ENCODE data around the gene GRIN3A. TPM values are rescaled to one million over a fixed set of nuclear protein-coding genes. Genes with fewer than 3 reads are reported as not detected.

The GRIN3A gene
- total RNA-seq, 2 donors from 2014 or later, result under 0.01 TPM; not detected in 1

- H3K4me1 ChIP-seq, result no peaks in the 10 kb centered on the region
- H3K27me3 ChIP-seq, result no peaks in the 10 kb centered on the region
- H3K9me3 ChIP-seq, result no peaks in the 10 kb centered on the region
- no peaks in the 10 kb centered on the region for H3K36me3 ChIP-seq (replicated peaks in 1 of 2; ENCODE audit: insufficient read depth in 1 of 2, low read depth in 2 of 2)
- DNase-seq, result no peak
- H3K4me3 ChIP-seq, result no peak overlapping the region
- intact Hi-C loops (cut with DNase I), result no loop called here
- no peak for TF ChIP-seq POLR2A (IDR thresholded peaks at IDR 0.05)
- TF ChIP-seq, protein P1, sequence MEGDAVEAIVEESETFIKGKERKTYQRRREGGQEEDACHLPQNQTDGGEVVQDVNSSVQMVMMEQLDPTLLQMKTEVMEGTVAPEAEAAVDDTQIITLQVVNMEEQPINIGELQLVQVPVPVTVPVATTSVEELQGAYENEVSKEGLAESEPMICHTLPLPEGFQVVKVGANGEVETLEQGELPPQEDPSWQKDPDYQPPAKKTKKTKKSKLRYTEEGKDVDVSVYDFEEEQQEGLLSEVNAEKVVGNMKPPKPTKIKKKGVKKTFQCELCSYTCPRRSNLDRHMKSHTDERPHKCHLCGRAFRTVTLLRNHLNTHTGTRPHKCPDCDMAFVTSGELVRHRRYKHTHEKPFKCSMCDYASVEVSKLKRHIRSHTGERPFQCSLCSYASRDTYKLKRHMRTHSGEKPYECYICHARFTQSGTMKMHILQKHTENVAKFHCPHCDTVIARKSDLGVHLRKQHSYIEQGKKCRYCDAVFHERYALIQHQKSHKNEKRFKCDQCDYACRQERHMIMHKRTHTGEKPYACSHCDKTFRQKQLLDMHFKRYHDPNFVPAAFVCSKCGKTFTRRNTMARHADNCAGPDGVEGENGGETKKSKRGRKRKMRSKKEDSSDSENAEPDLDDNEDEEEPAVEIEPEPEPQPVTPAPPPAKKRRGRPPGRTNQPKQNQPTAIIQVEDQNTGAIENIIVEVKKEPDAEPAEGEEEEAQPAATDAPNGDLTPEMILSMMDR (IDR thresholded peaks at IDR 0.05), result no peak
- no peak for ATAC-seq
- H3K27ac ChIP-seq, result no peak overlapping the region
These were observed 70.0 kb downstream of the GRIN3A start for GRCh38 chr9:101668421-101668820.

DNA sequence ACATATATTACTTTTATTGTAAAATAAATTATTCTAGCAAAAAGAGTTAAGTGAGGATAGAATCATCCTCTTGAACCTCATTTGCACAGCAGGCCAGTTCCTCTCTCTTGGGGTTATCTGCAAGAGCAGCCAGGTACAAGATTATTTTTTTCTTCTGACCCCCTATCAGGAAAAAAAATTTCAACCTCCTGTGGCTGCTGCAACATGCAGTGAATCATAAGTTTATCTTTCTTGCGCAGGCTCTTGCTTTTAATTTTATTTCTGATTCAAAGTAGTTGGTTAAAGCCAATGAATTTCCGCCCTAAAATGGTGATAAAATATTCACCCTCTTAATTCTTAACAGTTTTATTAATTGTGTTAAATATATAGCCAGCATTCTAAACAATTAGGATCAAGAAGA lies 74.0 kb downstream of the GRIN3A start:
- H3K4me3 ChIP-seq, result no peak overlapping the region
- WGBS, 2 donors, result 64 to 65% methylated on average over 2 of the region's 2 CpGs
- intact Hi-C loops (cut with DNase I), result no loop called here
- no peaks in the 10 kb centered on the region for H3K9me3 ChIP-seq
- no peaks in the 10 kb centered on the region for H3K27me3 ChIP-seq
- DNase-seq, result no peak
- no peaks in the 10 kb centered on the region for H3K4me1 ChIP-seq
- no peaks in the 10 kb centered on the region for H3K36me3 ChIP-seq (replicated peaks in 1 of 2; ENCODE audit: insufficient read depth in 1 of 2, low read depth in 2 of 2)
- no peak overlapping the region for H3K27ac ChIP-seq
- TF ChIP-seq, protein P1 (IDR thresholded peaks at IDR 0.05), result no peak
- no peak for TF ChIP-seq POLR2A (IDR thresholded peaks at IDR 0.05)
- ATAC-seq, result no peak

- WGBS, 2 donors, result 45 to 47% methylated on average over 2 of the region's 2 CpGs
- H3K4me3 ChIP-seq, result no peak overlapping the region
- DNase-seq (no peak), ATAC-seq (no peak)
- H3K27me3 ChIP-seq, result no peaks in the 10 kb centered on the region
- no peak overlapping the region for H3K27ac ChIP-seq
- intact Hi-C loops (cut with DNase I), result no loop called here
- no peaks in the 10 kb centered on the region for H3K9me3 ChIP-seq
- no peak for TF ChIP-seq POLR2A (IDR thresholded peaks at IDR 0.05)
- TF ChIP-seq, protein P1 (IDR thresholded peaks at IDR 0.05), result no peak
- no peaks in the 10 kb centered on the region for H3K36me3 ChIP-seq (replicated peaks in 1 of 2; ENCODE audit: insufficient read depth in 1 of 2, low read depth in 2 of 2)
- H3K4me1 ChIP-seq, result no peaks in the 10 kb centered on the region
These were observed 85.8 kb downstream of the GRIN3A start for GRCh38 chr9:101652601-101653175.

DNA sequence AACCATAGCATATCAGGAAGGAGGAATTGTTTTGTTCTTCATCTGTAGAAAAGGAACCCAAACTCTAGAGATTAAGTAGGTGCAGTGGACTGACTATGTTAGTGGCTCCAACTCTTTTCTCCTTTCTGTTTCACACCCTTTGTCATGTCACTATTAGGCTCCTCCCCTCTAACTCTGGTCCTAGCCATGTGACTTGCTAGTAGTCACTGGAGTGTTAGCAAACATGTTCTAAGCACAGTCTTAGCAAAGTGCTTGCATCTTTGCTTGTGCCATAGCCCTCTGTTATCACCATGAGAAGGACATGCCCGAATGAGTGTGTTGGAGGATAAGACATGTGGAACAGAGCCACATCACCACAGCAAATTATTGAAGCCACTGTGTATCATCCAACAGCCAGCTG lies 88.3 kb downstream of the GRIN3A start:
- DNase-seq, result no peak
- intact Hi-C loops (cut with DNase I), result no loop called here
- no peaks in the 10 kb centered on the region for H3K36me3 ChIP-seq (replicated peaks in 1 of 2; ENCODE audit: insufficient read depth in 1 of 2, low read depth in 2 of 2)
- TF ChIP-seq, protein P1 (IDR thresholded peaks at IDR 0.05), result no peak
- TF ChIP-seq POLR2A (IDR thresholded peaks at IDR 0.05), result no peak
- no peak for ATAC-seq
- no peaks in the 10 kb centered on the region for H3K27me3 ChIP-seq
- H3K27ac ChIP-seq, result no peak overlapping the region
- no peaks in the 10 kb centered on the region for H3K4me1 ChIP-seq
- H3K4me3 ChIP-seq, result no peak overlapping the region
- 38 to 42% methylated on average over 1 of the region's 1 CpG for WGBS, 2 donors
- H3K9me3 ChIP-seq, result no peaks in the 10 kb centered on the region

DNA sequence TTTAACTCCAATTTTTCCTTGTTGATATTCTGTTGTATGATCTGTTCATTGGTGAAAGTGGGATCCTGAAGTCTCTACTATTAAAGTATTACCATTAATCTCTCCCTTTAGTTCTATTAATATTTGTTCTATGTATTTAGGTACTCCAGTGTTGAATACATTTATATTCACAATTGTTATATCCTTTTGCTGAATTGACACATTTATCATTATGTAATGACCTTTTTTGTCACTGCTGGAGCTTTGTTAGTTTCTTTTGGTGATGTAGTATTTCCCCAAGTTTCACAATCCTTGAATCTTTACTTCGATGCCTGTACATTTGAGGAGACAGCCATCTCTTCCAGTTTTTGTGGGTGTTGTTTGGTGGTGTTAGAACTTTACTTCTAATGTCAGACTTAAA lies 90.0 kb downstream of the GRIN3A start:
- no peak overlapping the region for H3K27ac ChIP-seq
- H3K4me3 ChIP-seq, result no peak overlapping the region
- no peak for TF ChIP-seq POLR2A (IDR thresholded peaks at IDR 0.05)
- TF ChIP-seq, protein P1 (IDR thresholded peaks at IDR 0.05), result no peak
- no peaks in the 10 kb centered on the region for H3K4me1 ChIP-seq
- 56 to 69% methylated on average over 1 of the region's 1 CpG for WGBS, 2 donors
- H3K9me3 ChIP-seq, result no peaks in the 10 kb centered on the region
- intact Hi-C loops (cut with DNase I), result no loop called here
- H3K36me3 ChIP-seq (replicated peaks in 1 of 2; ENCODE audit: insufficient read depth in 1 of 2, low read depth in 2 of 2), result no peaks in the 10 kb centered on the region
- no peaks in the 10 kb centered on the region for H3K27me3 ChIP-seq
- DNase-seq, result no peak
- ATAC-seq, result no peak

Measured in body of pancreas (tissue), 4 donors.